ENCODE data around the gene NEK8.
A peak's percentile ranks its signal among the peaks of the same experiment; 100 is the strongest.

Gene NEK8

GRCh38 chr17:28751600-28752366 lies 23.2 kb downstream of the NEK8 start:
- DNase-seq (ENCODE audit: low read depth): no peak
- H3K4me3 ChIP-seq (replicated peaks; ENCODE audit: low read depth, low read length): no peak overlapping the region
- no peak for TF ChIP-seq CTCF (IDR thresholded peaks at IDR 0.05; ENCODE audit: low read length, missing control alignments)

GRCh38 chr17:28755486-28755885 lies 26.9 kb downstream of the NEK8 start:
- TF ChIP-seq CTCF (IDR thresholded peaks at IDR 0.05; ENCODE audit: low read length, missing control alignments): no peak
- no peak for DNase-seq (ENCODE audit: low read depth)
- H3K4me3 ChIP-seq (replicated peaks; ENCODE audit: low read depth, low read length): no peak overlapping the region

- no peak for TF ChIP-seq CTCF (IDR thresholded peaks at IDR 0.05; ENCODE audit: low read length, missing control alignments)
- no peak overlapping the region for H3K4me3 ChIP-seq (replicated peaks; ENCODE audit: low read depth, low read length)
- no peak for DNase-seq (ENCODE audit: low read depth)
Measured at GRCh38 chr17:28756049-28756804, 27.6 kb downstream of the NEK8 start.

- DNase-seq (ENCODE audit: low read depth): no peak
- TF ChIP-seq CTCF (IDR thresholded peaks at IDR 0.05; ENCODE audit: low read length, missing control alignments): no peak
Measured at GRCh38 chr17:28758411-28759121, 30.0 kb downstream of the NEK8 start.

GRCh38 chr17:28759256-28759865 lies 30.8 kb downstream of the NEK8 start:
- TF ChIP-seq CTCF (IDR thresholded peaks at IDR 0.05; ENCODE audit: low read length, missing control alignments): no peak
- H3K4me3 ChIP-seq (replicated peaks; ENCODE audit: low read depth, low read length): no peak overlapping the region
- DNase-seq (ENCODE audit: low read depth): no peak

More at GRCh38 chr17:28758411-28759121, 30.0 kb downstream of the NEK8 start:
- no peak overlapping the region for H3K4me3 ChIP-seq (replicated peaks; ENCODE audit: low read depth, low read length)

GRCh38 chr17:28760601-28761562 lies 32.3 kb downstream of the NEK8 start:
- no peak for TF ChIP-seq CTCF (IDR thresholded peaks at IDR 0.05; ENCODE audit: low read length, missing control alignments)
- DNase-seq (ENCODE audit: low read depth): peak; percentile 73
- no peak overlapping the region for H3K4me3 ChIP-seq (replicated peaks; ENCODE audit: low read depth, low read length)

Measured in fibroblast of pulmonary artery (primary cell).